T-helper 1 cell treated with Interleukin-12 subunit alpha and Interleukin-12 subunit beta and Interleukin-4 antibody, amounts not matched to agents 30 μg/mL and 1 μg/mL, for 36 hours (primary cell): Measurements from ENCODE around the gene ZMYM2.
A peak's percentile ranks its signal among the peaks of the same experiment; 100 is the strongest.

Experiments used
- H3K27ac Mint-ChIP-seq: one replicate; pipeline ENCODE4 v1.8.0; 2021; ENCODE audit warnings: mild to moderate bottlenecking, mixed read lengths
- H3K27me3 Mint-ChIP-seq: one replicate; pipeline ENCODE4 v1.8.0; 2021; ENCODE audit warnings: low read depth, mixed read lengths
- H3K36me3 Mint-ChIP-seq: one replicate; pipeline ENCODE4 v1.8.0; 2021; ENCODE audit warnings: low read depth, mixed read lengths
- H3K4me1 Mint-ChIP-seq: one replicate; pipeline ENCODE4 v1.8.0; 2021; ENCODE audit warnings: low read depth, mixed read lengths
- H3K4me3 Mint-ChIP-seq: one replicate; pipeline ENCODE4 v1.8.0; 2021; ENCODE audit warnings: mild to moderate bottlenecking, moderate library complexity, mixed read lengths
- H3K9me3 Mint-ChIP-seq: one replicate; pipeline ENCODE4 v1.8.0; 2021; ENCODE audit warnings: mixed read lengths

Gene ZMYM2

DNA sequence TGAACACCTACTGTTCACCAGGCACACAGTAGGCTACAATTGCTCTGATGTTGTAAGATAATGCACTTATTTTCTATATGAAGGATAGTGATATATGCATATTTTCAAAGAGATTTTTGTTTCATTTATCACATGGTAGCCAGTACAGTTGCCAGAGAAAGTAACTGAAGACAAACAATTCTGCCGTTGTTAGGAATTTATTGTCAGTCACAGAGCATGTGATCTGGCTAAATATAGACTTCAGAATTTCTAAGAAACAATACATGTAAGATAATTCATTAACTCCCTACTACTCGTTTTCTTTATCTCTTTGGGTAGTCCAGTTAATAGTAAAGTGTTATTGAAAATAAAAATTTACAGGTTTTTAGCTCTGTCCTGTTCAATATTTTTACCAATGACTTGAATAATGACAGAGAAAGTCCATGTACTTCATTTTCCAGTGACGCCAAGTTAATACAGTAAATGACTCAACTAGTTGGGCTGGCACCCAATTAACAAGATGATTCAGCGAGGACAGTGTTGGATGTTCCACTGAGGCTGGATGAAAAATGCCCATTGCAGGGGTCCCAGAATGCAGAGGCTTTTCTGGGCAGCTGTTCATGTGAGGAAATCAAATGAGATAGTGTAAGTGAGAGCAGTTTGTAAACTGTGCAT is 166.7 kb downstream of the ZMYM2 start:
- H3K4me1 Mint-ChIP-seq, result peaks cover 3% of the 10 kb centered on the region
- H3K36me3 Mint-ChIP-seq, result no peaks in the 10 kb centered on the region
- H3K9me3 Mint-ChIP-seq, result no peaks in the 10 kb centered on the region
- H3K27ac Mint-ChIP-seq, result no peak overlapping the region
- peaks cover 28% of the 10 kb centered on the region for H3K27me3 Mint-ChIP-seq
- H3K4me3 Mint-ChIP-seq, result no peak overlapping the region

DNA sequence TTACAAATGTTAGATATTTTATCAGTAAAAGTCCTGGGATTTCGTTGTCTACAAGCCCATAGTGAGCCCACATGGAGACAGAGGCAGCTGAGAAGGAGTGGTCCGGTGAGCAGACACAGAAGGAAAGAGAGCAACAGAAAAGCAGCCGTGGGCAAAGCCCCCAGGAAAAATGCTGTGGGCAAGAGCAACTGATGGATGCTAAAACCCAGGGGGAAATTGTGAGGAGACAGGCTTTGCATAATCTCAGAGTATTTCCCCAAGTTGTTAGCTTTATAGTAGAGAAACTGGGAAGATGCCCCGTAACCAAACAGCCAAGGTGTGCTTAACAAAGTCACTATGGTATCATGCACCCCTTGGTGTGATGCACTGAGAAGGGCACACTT is 167.2 kb downstream of the ZMYM2 start:
- no peaks in the 10 kb centered on the region for H3K9me3 Mint-ChIP-seq
- H3K27me3 Mint-ChIP-seq, result peaks cover 28% of the 10 kb centered on the region
- H3K4me1 Mint-ChIP-seq, result no peaks in the 10 kb centered on the region
- no peak overlapping the region for H3K4me3 Mint-ChIP-seq
- no peaks in the 10 kb centered on the region for H3K36me3 Mint-ChIP-seq
- no peak overlapping the region for H3K27ac Mint-ChIP-seq

DNA sequence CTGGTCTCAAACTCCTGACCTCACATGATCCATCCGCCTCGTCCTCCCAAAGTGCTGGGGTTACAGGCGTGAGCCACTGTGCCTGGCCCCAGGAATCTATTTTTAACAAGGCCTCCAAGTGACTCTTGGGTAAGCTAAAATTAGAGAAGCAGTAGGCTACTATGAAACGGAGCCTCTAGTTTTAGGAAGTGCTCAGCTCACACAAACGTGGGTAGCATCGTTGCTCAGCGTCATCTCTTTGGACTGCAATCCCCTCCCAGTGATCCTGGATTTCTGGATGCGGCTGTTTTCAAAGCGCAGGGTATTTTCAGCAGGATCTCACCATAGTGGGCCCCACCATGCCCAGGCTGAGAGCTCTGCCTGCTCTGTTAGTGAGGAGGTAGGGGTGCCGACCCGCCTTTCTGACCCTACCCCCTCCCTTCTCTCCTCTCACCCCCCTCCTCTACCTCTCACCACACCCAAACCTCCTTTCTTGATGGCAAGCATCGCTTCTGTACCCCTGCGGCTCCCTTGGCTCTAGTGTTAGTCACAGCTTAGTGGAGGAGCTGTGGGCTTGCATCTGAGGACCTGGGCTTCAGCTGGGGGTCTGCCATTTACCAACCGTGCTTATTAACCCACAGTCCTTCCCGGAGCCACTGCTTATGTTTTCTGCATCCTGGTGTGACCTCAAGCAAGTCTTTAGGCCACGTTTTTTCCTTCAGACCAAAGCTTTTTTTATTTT is 168.2 kb downstream of the ZMYM2 start:
- H3K4me1 Mint-ChIP-seq, result no peaks in the 10 kb centered on the region
- peaks cover 28% of the 10 kb centered on the region for H3K27me3 Mint-ChIP-seq
- H3K36me3 Mint-ChIP-seq, result no peaks in the 10 kb centered on the region
- H3K9me3 Mint-ChIP-seq, result no peaks in the 10 kb centered on the region
- H3K27ac Mint-ChIP-seq, result no peak overlapping the region
- no peak overlapping the region for H3K4me3 Mint-ChIP-seq

DNA sequence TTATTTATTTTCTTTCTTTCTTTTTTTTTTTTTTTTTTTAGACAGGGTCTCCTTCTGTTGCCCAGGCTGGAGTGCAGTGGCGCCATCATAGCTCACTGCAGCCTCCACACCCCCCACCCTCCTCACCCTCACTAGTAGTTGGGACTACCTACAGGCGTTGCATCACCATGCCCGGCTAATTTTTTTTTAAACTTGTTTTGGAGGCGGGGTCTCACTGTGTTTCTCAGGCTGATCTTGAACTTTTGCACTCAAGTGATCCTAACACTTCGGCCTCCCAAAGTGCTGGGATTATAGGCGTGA is 168.7 kb downstream of the ZMYM2 start:
- Mint-ChIP-seq H3K4me3 (peak overlapping the region; percentile 15), H3K36me3 (no peaks in the 10 kb centered on the region), H3K27me3 (peaks cover 28% of the 10 kb centered on the region), H3K27ac (no peak overlapping the region), H3K4me1 (no peaks in the 10 kb centered on the region), H3K9me3 (no peaks in the 10 kb centered on the region)

DNA sequence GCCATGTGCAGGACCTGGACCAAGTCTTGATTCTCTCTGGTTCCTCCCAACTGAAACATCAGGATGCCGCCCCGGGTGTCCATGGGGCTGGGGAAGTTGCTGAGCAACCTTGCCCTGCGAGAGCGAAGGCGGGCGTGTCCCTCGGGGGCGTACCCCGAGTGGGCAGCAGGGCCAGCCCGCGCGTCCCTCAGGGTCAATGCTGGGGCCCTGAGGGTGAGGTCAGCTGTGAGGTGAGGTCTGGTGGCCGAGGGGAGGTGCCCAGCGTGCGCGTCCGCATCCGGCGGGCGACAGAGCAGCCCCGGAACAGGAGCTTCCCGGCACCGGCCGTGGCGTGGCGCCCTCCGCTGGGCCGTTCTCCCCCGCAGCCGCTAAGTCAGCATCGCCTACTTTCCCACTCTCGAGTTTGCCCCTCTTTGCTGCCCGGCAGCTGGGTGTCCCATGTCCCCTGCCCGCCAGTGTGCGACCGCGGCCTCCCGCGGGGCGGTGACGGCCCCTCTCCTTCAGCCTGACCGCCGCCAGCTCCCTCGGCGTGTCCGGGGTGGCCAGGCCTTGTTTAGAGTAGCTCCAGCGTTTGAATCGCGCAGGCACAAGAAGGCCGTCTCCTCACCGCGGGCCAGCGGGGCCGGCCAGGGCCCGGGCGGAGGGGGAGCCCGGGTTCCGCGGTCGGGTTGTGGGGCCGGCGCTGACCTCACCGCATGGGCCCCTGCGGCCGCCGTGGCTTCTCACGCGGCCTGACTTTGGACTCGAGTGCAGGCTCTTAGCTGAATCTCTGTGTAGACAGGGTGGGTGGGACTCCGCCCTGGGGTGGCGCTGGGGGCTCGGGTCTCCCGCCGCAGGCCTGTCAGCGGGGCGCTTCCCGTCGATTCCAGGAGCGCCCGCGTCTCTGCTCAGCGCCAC is 169.3 kb downstream of the ZMYM2 start:
- Mint-ChIP-seq H3K27me3 (peaks cover 29% of the 10 kb centered on the region), H3K4me3 (peak overlapping the region; percentile 58), H3K9me3 (no peaks in the 10 kb centered on the region), H3K4me1 (no peaks in the 10 kb centered on the region), H3K27ac (no peak overlapping the region), H3K36me3 (no peaks in the 10 kb centered on the region)

DNA sequence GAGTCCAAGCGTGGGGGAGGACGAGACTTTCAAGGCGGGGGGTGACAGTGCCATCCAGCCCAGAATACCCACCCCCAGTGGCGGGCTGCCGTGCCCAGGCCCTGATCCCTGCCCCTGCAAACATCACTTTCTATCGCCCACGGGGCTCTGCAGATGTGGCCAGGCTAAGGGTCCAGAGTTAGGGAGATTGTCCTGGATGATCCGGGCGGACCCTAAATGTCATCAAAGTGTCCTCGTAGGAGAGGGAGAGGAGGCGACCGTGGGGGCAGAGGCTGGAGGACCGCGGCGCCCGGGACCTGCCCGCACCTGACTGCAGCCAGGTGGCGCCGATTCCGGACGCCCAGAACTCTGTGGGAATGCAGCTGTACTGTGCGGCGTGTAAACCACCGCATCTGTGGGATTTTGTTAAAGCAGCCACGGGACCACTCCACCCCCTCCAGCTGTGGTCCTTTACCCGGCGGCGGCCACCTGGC is 170.0 kb downstream of the ZMYM2 start:
- Mint-ChIP-seq H3K27ac (no peak overlapping the region), H3K36me3 (no peaks in the 10 kb centered on the region), H3K4me1 (no peaks in the 10 kb centered on the region), H3K4me3 (peak overlapping the region; percentile 58), H3K9me3 (no peaks in the 10 kb centered on the region), H3K27me3 (peaks cover 26% of the 10 kb centered on the region)

DNA sequence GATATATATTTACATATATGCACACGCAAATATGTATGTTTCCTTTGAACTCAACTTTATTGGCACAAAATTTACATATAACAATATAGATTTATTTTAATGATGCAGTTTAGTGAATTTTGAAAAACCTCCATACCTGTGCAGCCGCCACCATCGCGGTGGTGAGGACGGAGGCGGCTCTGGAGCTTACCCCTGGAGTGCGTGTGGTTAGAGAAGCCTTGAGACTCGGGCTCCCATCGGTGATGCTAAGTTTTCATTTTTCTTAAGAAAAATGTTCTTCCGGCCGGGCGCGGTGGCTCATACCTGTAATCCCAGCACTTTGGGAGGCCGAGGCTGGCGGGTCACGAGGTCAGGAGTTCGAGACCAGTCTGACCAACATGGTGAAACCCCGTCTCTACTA is 170.5 kb downstream of the ZMYM2 start:
- no peak overlapping the region for H3K4me3 Mint-ChIP-seq
- no peaks in the 10 kb centered on the region for H3K36me3 Mint-ChIP-seq
- H3K27me3 Mint-ChIP-seq, result peaks cover 25% of the 10 kb centered on the region
- H3K4me1 Mint-ChIP-seq, result no peaks in the 10 kb centered on the region
- H3K27ac Mint-ChIP-seq, result no peak overlapping the region
- no peaks in the 10 kb centered on the region for H3K9me3 Mint-ChIP-seq

DNA sequence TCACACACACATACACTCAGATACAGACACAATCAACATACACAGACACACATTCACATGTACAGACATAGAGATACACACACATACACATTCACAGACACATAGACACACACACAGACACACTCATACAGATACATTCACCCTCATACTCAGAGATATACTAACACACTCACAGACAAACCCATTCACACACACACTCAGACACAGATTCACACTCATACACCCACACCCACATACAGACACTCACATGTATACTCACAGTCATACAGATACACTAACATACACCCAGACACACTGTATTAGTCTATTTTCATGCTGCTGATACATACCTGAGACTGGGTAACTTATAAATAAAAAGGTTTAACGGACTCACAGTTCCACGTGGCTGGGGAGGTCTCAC is 171.5 kb downstream of the ZMYM2 start:
- H3K27ac Mint-ChIP-seq, result no peak overlapping the region
- H3K9me3 Mint-ChIP-seq, result no peaks in the 10 kb centered on the region
- no peaks in the 10 kb centered on the region for H3K36me3 Mint-ChIP-seq
- no peak overlapping the region for H3K4me3 Mint-ChIP-seq
- H3K27me3 Mint-ChIP-seq, result peaks cover 18% of the 10 kb centered on the region
- H3K4me1 Mint-ChIP-seq, result no peaks in the 10 kb centered on the region

DNA sequence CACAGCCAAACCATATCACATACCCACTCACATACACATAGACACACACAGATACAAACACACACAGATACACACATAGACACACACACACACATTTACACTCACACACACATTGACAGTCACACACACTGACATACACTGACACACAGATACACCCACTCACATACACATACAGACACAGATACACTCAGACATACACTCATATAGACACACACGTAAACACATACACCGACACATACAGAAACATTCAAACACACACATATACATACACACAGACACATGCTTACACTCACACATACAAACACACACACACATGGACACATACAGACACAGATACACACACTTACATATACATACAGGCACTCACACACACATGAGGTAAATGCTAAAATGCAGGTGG is 172.1 kb downstream of the ZMYM2 start:
- Mint-ChIP-seq H3K36me3 (no peaks in the 10 kb centered on the region), H3K4me3 (no peak overlapping the region), H3K9me3 (no peaks in the 10 kb centered on the region), H3K4me1 (no peaks in the 10 kb centered on the region), H3K27me3 (peaks cover 17% of the 10 kb centered on the region), H3K27ac (no peak overlapping the region)

DNA sequence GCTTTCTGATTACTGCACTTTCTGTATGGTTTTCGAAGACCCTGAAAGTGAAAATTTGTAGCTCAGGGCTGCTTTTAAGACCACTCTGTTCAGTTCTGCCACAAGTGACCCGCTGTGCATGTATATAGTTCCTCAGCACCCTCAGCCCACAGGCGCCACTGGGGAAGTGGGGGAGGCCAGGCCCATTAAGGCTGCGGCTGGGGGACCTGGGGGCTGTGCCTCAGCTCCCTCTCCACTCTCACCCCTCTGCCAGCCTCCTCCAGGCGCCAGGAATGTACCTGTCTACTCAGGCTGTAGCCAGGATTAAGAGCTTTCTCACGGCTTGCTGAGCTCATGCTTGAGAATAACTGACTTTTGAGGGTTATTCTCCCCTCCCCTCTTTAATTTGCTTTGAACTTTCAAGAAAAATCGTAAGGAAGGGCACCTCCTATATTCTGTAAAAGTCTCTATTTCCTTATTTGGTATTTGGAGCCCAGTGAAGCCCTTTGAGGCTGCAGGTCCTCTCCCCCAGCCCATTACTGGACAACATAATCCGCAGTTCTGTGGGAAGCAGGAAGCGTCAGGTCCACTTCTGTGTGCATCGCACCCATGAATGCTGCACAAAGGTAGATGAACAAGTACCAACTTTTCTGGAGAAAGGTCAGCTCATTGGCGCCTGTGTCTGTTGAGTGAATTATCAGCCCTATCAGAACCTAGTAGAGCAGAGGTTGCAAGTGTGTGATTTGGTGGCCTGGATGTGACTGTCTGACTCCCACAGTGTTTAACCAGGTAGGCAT is 172.7 kb downstream of the ZMYM2 start:
- H3K27ac Mint-ChIP-seq, result no peak overlapping the region
- H3K27me3 Mint-ChIP-seq, result peaks cover 13% of the 10 kb centered on the region
- H3K4me1 Mint-ChIP-seq, result no peaks in the 10 kb centered on the region
- no peaks in the 10 kb centered on the region for H3K36me3 Mint-ChIP-seq
- H3K9me3 Mint-ChIP-seq, result no peaks in the 10 kb centered on the region
- no peak overlapping the region for H3K4me3 Mint-ChIP-seq

DNA sequence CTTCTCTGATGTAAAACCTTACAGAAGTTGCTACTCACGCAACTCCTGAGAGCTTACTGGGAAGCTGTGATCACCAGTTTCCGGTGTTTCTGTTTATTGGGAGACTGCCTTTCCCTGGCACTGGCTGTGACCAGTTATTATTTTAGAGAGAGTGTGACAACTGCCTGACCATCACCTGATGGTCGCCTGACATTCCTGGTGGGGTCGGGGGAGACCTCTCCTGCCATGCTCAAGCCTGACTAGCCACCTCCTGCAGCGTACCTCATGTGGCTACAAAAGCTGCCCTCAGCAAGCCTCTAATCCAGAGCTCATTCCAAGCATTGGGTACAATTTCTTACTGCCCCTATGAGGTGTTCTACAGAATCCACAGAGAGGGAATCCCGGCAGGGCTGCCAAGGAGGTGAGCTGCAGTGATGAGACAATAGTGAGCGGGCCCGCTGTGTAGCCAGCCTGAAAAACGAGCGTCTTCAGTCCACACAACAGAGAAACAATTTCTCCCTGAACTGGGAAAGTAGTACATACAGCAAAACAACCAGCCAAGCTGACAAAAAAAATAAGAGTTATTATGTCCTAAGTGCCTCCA is 173.6 kb downstream of the ZMYM2 start:
- peaks cover 13% of the 10 kb centered on the region for H3K27me3 Mint-ChIP-seq
- peaks cover 2% of the 10 kb centered on the region for H3K4me1 Mint-ChIP-seq
- no peak overlapping the region for H3K4me3 Mint-ChIP-seq
- no peak overlapping the region for H3K27ac Mint-ChIP-seq
- H3K36me3 Mint-ChIP-seq, result no peaks in the 10 kb centered on the region
- no peaks in the 10 kb centered on the region for H3K9me3 Mint-ChIP-seq

DNA sequence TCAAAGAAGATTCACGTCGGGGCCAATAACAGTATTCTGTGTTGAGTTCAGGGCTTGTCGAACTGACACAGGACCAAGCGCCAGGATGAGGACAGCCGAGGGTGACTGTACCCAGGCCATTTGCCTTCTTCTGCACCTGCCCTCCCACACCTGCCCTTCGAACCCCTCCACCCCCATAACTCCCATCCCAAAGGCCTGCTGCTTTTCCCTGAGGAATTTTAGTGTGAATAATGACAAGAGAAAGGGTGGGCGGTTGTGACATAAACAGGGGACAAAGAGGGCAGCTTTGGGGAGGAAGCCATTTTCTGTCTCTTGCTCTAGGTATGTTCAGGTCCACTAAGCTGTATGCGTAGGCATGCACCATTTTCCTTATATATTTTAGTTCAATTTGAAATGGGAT is 176.2 kb downstream of the ZMYM2 start:
- no peaks in the 10 kb centered on the region for H3K36me3 Mint-ChIP-seq
- H3K27ac Mint-ChIP-seq, result no peak overlapping the region
- H3K4me1 Mint-ChIP-seq, result peaks cover 2% of the 10 kb centered on the region
- H3K9me3 Mint-ChIP-seq, result no peaks in the 10 kb centered on the region
- H3K27me3 Mint-ChIP-seq, result peaks cover 27% of the 10 kb centered on the region
- H3K4me3 Mint-ChIP-seq, result no peak overlapping the region

DNA sequence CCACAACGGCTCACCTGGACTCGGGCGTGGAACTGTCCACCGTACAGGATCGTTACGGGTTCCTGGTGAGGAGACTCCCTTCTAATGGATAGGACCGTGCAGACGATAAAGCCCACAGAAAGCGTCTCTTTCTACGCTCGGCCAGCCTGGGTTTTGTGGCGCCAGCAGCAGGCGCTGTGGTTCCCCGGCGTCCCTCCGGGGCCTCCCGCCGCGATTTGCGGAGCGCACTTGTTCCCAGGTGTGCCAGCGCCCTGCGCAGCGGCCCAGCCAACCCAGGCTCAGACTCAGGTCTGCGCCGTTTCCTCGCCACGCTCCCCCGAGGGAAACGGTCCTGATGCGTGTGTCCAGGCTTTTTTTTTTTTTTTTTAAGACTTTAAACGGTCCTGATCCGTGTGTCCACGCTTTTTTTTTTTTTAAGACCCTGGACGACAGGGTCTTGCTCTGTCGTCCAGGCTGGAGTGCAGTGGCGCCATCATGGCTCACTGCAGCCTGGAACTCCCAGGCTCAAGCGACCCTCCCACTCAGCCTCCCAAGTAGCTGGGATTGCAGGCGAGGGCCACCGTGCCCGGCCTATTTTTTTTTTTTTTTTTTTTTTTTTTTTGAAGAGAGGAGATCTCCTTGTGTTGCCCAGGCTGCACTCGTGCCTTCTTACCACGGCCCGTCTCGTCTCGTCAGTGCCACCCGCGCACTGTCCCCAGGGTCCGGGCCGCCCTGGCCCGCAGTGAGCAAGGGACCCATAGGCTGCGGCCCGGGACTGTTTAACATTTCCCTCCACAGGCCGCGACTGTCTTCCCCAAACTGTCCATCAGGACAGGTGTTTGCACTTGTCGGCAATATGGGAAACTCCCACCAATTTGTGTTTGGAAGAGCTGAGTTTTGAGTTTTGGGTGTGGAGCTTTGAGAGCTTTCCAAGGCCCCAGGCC is 178.5 kb downstream of the ZMYM2 start:
- peaks cover 49% of the 10 kb centered on the region for H3K27me3 Mint-ChIP-seq
- peaks cover 3% of the 10 kb centered on the region for H3K4me1 Mint-ChIP-seq
- H3K9me3 Mint-ChIP-seq, result no peaks in the 10 kb centered on the region
- H3K27ac Mint-ChIP-seq, result no peak overlapping the region
- H3K36me3 Mint-ChIP-seq, result no peaks in the 10 kb centered on the region
- H3K4me3 Mint-ChIP-seq, result no peak overlapping the region
